ENCODE results near the gene GRHL1. TPM values are rescaled to one million over a fixed set of nuclear protein-coding genes. Genes with fewer than 3 reads are reported as not detected.
A peak's percentile ranks its signal among the peaks of the same experiment; 100 is the strongest.
"Not testable (repeated sequence)": the region's sequence is repeated elsewhere in the genome, so short reads cannot be mapped to it uniquely, and the experiment has no call there.

Gene GRHL1
- total RNA-seq, 1 experiment from 2014 or later: 3.8 TPM

- no peak for DNase-seq (ENCODE audit: low spot score)
These were observed 75.6 kb downstream of the GRHL1 start for GRCh38 chr2:10026940-10027569.

GRCh38 chr2:10027660-10028330, 76.3 kb downstream of the GRHL1 start:
- no peak for DNase-seq (ENCODE audit: low spot score)

DNA sequence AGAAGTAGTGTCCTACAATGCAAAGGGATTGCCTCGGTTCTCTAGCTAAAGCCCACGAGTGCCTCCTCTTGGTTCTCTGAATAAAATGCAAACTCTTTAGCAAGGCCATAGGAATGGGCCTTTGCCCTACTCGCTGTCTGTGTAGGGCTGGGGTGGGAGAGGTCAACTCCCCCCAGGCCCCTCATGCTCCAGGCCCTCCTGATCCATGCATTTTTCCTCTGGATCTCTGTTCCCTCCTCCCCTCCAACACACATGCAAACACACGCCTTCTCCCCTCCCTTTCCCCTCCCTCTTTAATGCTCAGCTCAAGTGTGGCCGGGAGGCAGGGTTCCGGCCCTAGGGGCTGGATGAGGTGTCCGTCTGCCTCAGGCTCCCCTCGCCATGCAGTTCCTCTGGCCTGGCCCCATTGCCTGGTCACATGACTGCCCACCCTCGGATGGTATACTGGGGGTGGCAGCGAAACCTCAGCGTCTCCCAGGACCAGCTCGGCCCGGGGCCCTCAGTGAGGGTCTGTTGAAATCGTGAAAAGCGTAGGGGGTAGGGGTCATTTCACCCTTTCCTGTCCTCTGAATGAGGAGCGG, 77.0 kb downstream of the GRHL1 start:
- DNase-seq (ENCODE audit: low spot score): no peak

- DNase-seq (ENCODE audit: low spot score): peak; percentile 84
These were observed 77.7 kb downstream of the GRHL1 start for GRCh38 chr2:10028988-10029874.

GRCh38 chr2:10029875-10030223, 78.4 kb downstream of the GRHL1 start:
- DNase-seq (ENCODE audit: low spot score): no peak

- no peak for DNase-seq (ENCODE audit: low spot score)
These were observed 78.8 kb downstream of the GRHL1 start for GRCh38 chr2:10030311-10030736.

DNA sequence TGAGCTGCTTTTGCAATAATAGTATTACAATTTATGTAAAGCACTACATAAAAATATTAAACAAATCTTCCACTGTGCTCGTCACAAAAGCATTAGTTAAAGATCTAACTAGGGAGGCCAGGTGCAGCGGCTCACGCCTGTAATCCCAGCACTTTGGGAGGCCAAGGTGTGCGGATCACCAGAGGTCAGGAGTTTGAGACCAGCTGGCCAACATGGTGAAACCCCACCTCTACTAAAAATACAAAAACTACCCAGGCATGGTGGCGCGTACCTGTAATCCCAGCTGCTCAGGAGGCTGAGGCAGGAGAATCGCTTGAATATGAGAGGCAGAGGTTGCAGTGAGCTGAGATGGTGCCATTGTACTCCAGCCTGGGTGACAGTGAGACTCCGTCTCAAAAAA, 79.3 kb downstream of the GRHL1 start:
- DNase-seq (ENCODE audit: low spot score): not testable (repeated sequence)

- DNase-seq (ENCODE audit: low spot score): no peak
These were observed 80.6 kb downstream of the GRHL1 start for GRCh38 chr2:10031886-10032745.

DNA sequence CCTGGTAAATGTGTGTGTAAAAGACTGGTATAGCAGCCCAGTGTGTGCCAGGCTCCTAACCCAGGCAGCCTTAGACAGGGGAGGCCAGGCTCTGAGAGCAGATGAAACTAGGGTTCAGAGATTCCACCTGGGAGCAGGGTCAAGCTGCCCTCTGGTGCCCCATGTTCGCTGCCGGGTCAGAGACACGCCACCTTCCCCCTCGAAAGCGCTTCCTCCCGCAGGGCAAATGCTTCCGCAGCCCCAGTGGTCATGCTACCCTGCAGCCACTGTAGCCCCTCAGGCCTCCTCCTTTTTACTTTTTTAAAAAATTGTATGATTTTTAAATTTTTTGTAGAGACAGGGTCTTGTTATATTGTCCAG, 81.2 kb downstream of the GRHL1 start:
- no peak for DNase-seq (ENCODE audit: low spot score)

DNA sequence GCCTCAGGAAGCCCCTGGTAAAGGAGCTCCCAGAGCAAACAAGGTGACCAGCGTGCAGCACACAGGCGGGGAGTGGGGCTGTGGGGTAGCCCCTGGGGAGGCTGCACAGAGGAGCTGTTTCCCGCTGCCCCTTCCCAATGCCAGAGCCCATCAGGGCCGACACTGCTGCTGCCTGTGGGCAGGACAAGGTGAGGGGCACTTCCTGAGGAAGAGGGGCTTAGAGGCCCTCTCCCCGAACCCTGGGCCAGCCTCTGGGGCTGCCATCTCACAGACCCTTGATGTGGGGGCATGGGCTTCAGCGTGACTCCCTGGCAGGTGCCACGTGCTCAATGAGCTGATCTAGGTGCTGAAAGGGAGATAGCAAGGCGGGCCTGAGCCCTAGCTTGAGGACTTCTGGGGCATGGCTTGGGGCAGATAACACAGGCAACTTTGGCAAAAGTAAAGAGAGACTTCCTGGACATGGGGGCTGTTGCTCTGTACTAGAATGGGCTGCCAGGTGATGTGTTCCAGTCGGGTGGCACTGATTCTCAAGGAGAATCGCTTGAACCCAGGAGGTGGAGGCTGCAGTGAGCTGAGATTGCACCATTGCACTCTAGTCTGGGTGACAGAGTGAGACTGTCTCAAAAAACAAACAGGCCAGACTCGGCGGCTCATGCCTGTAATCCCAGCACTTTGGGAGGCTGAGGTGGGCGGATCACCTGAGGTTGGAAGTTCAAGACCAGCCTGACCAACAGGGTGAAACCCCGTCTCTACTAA, 81.9 kb downstream of the GRHL1 start:
- DNase-seq (ENCODE audit: low spot score): no peak

GRCh38 chr2:10034333-10035052, 83.0 kb downstream of the GRHL1 start:
- DNase-seq (ENCODE audit: low spot score): no peak

DNA sequence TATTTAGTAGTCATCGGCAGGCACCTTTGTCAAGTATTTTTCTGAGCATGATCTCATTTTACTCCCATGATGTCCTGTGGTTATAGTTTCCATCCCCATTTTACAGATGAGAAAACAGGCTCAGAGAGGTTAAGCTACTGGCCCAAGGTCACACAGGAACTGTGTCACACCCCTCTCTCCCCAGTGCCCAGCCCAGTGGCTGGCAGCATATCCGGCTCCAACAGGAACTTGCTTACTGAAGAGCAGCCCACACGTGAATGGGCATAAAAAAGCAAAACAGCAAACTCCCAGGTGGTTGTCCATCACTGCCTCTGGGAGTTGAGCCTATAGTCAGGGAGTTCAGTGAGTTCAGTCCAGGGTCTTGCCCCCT, 83.5 kb downstream of the GRHL1 start:
- no peak for DNase-seq (ENCODE audit: low spot score)

- DNase-seq (ENCODE audit: low spot score): no peak
These were observed 84.1 kb downstream of the GRHL1 start for GRCh38 chr2:10035633-10036032.

DNA sequence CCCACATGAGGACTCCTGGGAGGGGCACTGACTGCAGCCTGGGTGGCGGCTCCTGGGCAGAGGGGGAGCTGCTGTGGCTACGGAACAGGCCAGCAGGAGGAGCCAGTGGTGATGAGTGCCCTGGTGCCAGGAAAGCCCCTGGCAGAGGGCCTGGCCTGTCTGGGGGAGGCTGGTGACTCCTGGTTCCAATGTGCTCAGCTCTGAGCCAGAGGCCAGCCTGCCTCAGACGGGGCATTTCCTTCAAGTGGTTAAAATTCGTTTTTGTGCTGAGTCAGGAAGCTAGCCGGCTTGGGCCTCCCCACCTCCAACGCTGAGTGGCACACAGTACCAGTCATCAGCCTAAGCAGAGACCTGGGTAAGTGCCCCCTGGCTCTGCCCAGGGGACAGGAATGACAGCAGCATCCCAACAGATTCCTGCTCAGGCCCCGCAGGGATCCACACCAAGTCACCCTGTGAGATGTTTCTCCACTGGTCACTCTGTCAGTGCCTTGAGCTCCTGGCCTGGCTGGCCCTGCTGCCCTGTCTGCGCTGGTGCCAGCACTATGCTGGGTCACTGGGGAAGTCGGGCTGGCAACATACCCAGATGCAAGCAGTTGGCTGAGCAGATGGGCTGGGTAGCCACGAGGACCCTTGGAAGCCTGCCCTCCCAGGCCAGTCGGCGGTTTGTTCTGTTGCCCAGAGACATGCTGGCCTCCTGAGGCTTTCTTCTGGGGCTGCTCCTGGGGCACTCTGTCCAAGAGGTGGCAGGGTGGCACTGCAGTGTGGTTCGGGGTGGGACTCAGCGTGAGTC, 84.8 kb downstream of the GRHL1 start:
- peak; percentile 98 for DNase-seq (ENCODE audit: low spot score)

DNA sequence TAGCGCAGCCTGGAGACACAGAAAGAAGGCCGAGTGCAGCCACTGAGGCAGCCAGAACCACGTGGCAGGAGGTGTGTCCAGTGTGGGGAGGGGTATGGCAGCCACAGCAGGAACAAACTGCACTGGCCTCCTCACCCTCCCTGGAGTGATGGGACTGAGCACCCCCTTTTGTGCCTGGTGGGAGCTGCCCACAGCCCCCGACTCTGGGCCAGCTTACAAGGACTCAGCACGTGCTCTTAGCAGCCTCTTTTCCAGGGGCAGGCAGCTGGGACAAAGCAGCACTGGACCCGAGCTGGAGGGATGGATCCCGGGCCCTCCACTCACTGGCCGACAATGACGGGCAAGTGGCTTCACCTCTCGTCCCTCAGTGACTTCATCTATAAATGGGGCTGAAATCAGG, 86.6 kb downstream of the GRHL1 start:
- DNase-seq (ENCODE audit: low spot score): no peak

GRCh38 chr2:10038716-10039115, 87.2 kb downstream of the GRHL1 start:
- DNase-seq (ENCODE audit: low spot score): no peak

DNA sequence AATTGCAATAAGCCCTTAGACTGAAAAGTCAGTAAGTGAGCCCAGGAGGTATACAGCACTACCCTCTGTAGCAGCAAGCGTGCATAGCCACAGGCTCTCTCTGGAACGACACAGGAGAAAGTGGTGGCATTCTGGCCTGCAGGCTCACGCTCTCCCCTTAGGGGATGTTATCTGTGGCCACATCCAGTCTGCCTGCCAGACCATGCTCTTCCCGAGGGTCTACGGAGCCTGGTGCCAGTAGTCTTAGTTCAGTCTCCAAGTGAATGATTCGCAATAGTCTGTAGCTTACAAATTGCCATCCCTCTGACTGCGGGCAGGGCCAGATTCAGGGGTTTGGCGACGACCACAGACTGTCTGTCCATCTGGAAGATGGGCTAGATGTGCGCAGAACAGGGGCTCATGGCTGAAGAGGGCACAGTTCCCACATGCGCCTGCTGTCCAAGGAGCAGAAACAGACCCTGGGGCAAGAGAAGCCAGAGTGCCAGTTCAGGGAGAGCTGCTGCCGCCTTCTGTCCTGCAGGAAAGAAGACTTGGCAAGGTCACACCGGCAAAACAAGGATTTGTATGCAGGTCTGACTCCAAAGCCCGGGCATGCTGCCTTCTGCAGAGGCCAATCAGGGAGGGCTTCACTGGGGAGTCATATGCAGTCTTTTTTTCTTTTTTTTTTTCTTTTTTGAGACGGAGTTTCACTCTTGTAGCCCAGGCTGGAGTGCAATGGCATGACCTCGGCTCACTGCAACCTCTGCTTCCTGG, 88.3 kb downstream of the GRHL1 start:
- DNase-seq (ENCODE audit: low spot score): no peak

GRCh38 chr2:10041711-10042110, 90.2 kb downstream of the GRHL1 start:
- no peak for DNase-seq (ENCODE audit: low spot score)
